Activated T-helper 1 cell treated with anti-CD3 and anti-CD28 coated beads, Interleukin-12 subunit alpha, Interleukin-12 subunit beta, Interleukin-2, Interleukin-4 antibody, amounts not matched to agents 30 ng/mL and 10 ng/mL and 1 ng/mL, durations not matched to agents 14 hours and 24 hours and 36 hours (primary cell): ENCODE results near the gene EDEM1. TPM values are rescaled to one million over a fixed set of nuclear protein-coding genes. Genes with fewer than 3 reads are reported as not detected.
A peak's percentile ranks its signal among the peaks of the same experiment; 100 is the strongest.

Experiments used
- DNase-seq: peaks from one replicate; pipeline ENCODE4 v3.0.0; 2021; ENCODE audit warnings: low spot score
- H3K27ac Mint-ChIP-seq: one replicate; pipeline ENCODE4 v1.8.0; 2021; ENCODE audit warnings: mild to moderate bottlenecking, mixed read lengths
- H3K27me3 Mint-ChIP-seq: one replicate; pipeline ENCODE4 v1.8.0; 2022; ENCODE audit warnings: mild to moderate bottlenecking, moderate library complexity, mixed read lengths; ENCODE audit not compliant: insufficient read depth
- H3K36me3 Mint-ChIP-seq: one replicate; pipeline ENCODE4 v1.8.0; 2021; ENCODE audit warnings: low read depth, mixed read lengths
- H3K4me1 Mint-ChIP-seq: one replicate; pipeline ENCODE4 v1.8.0; 2021; ENCODE audit warnings: low read depth, mixed read lengths
- H3K4me3 Mint-ChIP-seq: one replicate; pipeline ENCODE4 v1.8.0; 2021; ENCODE audit warnings: mild to moderate bottlenecking, moderate library complexity, mixed read lengths
- H3K9me3 Mint-ChIP-seq: one replicate; pipeline ENCODE4 v1.8.0; 2021; ENCODE audit warnings: mixed read lengths
- intact Hi-C: fragments of 100-400 bp; cut with micrococcal nuclease; formaldehyde crosslinking; loops from one replicate; pipeline ENCODE4 v1.15.1; 2024
- total RNA-seq: library from RNA; stranded (reverse); gene quantifications from 2 replicates; pipeline ENCODE4 v1.2.3, GENCODE V29; 2022

EDEM1 gene
- total RNA-seq, 1 donor from 2014 or later = 169 TPM

- Mint-ChIP-seq H3K9me3 (no peaks in the 10 kb centered on the region), H3K4me3 (peak overlapping the region; percentile 74), H3K27ac (peak overlapping the region; percentile 97), H3K27me3 (no peaks in the 10 kb centered on the region), H3K4me1 (peaks cover 86% of the 10 kb centered on the region), H3K36me3 (peaks cover 72% of the 10 kb centered on the region)
- DNase-seq = peak; percentile 54
- intact Hi-C loops = loop anchor here (1.0 to 5.0 kb wide), 6 partner anchors 173 to 390 kb away; partner anchors contain the start of gene BHLHE40
Observed at GRCh38 chr3:5194801-5195509, 7.4 kb downstream of the EDEM1 start.

- H3K4me3 Mint-ChIP-seq = peak overlapping the region; percentile 74
- H3K27ac Mint-ChIP-seq = peak overlapping the region; percentile 97
- no peak for DNase-seq
- peaks cover 86% of the 10 kb centered on the region for H3K4me1 Mint-ChIP-seq
- no peaks in the 10 kb centered on the region for H3K27me3 Mint-ChIP-seq
- no peaks in the 10 kb centered on the region for H3K9me3 Mint-ChIP-seq
- peaks cover 72% of the 10 kb centered on the region for H3K36me3 Mint-ChIP-seq
- intact Hi-C loops = loop anchor here (2.0 kb wide), 5 partner anchors 217 to 809 kb away; partner anchors contain the start of gene BHLHE40
Observed at GRCh38 chr3:5195605-5196004, 8.1 kb downstream of the EDEM1 start.

GRCh38 chr3:5197022-5197421 lies 9.5 kb downstream of the EDEM1 start:
- intact Hi-C loops = loop anchor here (1.0 to 2.0 kb wide), 7 partner anchors 9 to 810 kb away; partner anchors contain the start of gene ARL8B
- Mint-ChIP-seq H3K4me3 (peak overlapping the region; percentile 68), H3K4me1 (peaks cover 82% of the 10 kb centered on the region), H3K9me3 (no peaks in the 10 kb centered on the region), H3K27ac (peak overlapping the region; percentile 97), H3K27me3 (no peaks in the 10 kb centered on the region), H3K36me3 (peaks cover 72% of the 10 kb centered on the region)
- no peak for DNase-seq

- intact Hi-C loops = loop anchor here (1.0 to 2.0 kb wide), 7 partner anchors 9 to 811 kb away; partner anchors contain the start of gene ARL8B
- Mint-ChIP-seq H3K9me3 (no peaks in the 10 kb centered on the region), H3K4me3 (peak overlapping the region; percentile 68), H3K27me3 (no peaks in the 10 kb centered on the region), H3K27ac (peak overlapping the region; percentile 97), H3K36me3 (peaks cover 71% of the 10 kb centered on the region), H3K4me1 (peaks cover 79% of the 10 kb centered on the region)
- peak; percentile 45 for DNase-seq
Observed at GRCh38 chr3:5197470-5198312, 10.2 kb downstream of the EDEM1 start.

- H3K9me3 Mint-ChIP-seq = no peaks in the 10 kb centered on the region
- no peaks in the 10 kb centered on the region for H3K27me3 Mint-ChIP-seq
- H3K4me3 Mint-ChIP-seq = peak overlapping the region; percentile 60
- DNase-seq = no peak
- peaks cover 71% of the 10 kb centered on the region for H3K36me3 Mint-ChIP-seq
- peaks cover 73% of the 10 kb centered on the region for H3K4me1 Mint-ChIP-seq
- H3K27ac Mint-ChIP-seq = peak overlapping the region; percentile 97
- intact Hi-C loops = no loop called here
Observed at GRCh38 chr3:5198313-5198677, 10.8 kb downstream of the EDEM1 start.

DNA sequence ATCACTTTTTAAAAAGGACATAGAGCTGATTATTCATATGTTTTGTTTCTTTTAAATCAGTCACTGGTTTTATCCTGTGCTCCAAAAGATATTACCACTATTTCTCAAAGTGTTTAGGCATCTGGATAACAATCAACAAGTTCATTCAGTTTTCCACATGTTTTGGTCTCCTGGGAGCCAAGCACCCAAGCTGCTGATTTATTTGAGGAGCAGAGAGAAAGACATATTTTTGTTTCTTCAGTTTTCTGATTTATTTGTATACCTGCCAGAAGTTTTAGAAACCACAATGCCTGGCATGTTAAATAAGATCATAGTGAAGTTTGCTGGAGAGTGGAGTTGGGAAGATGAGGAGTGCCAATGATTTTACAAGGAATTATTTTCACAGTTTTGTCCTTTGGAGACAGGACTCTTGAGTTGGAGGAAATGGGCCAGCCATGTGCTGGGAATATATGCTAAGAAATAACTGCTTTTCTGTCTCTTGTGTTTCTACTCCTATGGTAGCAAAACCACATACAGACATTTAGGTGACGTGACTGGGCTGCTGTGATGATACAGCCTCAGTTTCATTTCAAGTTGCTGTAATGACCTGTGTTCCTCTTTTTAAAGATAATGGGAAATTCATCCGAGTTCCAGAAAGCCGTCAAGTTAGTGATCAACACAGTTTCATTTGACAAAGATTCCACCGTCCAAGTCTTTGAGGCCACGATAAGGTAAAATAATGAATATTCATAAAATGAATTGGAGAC lies 11.7 kb downstream of the EDEM1 start:
- Mint-ChIP-seq H3K4me3 (peak overlapping the region; percentile 35), H3K27me3 (no peaks in the 10 kb centered on the region), H3K9me3 (no peaks in the 10 kb centered on the region), H3K36me3 (peaks cover 69% of the 10 kb centered on the region), H3K27ac (peak overlapping the region; percentile 97), H3K4me1 (peaks cover 67% of the 10 kb centered on the region)
- intact Hi-C loops = no loop called here
- DNase-seq = no peak

GRCh38 chr3:5201536-5201935 lies 14.0 kb downstream of the EDEM1 start:
- Mint-ChIP-seq H3K27me3 (no peaks in the 10 kb centered on the region), H3K36me3 (peaks cover 66% of the 10 kb centered on the region), H3K4me1 (peaks cover 56% of the 10 kb centered on the region), H3K9me3 (no peaks in the 10 kb centered on the region), H3K4me3 (no peak overlapping the region), H3K27ac (no peak overlapping the region)
- intact Hi-C loops = no loop called here
- DNase-seq = no peak

DNA sequence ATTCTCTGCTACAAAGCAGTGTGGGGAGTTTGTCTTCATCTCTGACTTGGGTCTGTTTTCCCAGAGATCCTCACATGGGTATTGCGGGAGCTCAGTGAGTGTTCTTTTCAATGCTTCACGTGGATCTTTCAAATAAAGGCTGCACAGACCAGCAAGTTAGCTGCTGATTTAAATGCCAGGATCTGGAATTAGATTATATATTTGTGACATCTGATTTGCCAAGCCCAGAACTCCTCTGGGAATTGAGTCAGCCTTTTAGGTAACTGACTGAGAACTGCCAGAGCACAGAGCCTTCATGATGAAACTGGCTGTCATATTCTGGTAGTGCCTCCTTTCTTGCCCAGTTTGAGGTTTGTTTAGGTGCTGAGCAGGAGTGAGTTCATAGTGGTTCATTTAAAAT lies 14.7 kb downstream of the EDEM1 start:
- intact Hi-C loops = no loop called here
- no peak overlapping the region for H3K4me3 Mint-ChIP-seq
- H3K27ac Mint-ChIP-seq = peak overlapping the region; percentile 30
- peaks cover 49% of the 10 kb centered on the region for H3K4me1 Mint-ChIP-seq
- no peaks in the 10 kb centered on the region for H3K27me3 Mint-ChIP-seq
- DNase-seq = no peak
- H3K36me3 Mint-ChIP-seq = peaks cover 66% of the 10 kb centered on the region
- no peaks in the 10 kb centered on the region for H3K9me3 Mint-ChIP-seq

DNA sequence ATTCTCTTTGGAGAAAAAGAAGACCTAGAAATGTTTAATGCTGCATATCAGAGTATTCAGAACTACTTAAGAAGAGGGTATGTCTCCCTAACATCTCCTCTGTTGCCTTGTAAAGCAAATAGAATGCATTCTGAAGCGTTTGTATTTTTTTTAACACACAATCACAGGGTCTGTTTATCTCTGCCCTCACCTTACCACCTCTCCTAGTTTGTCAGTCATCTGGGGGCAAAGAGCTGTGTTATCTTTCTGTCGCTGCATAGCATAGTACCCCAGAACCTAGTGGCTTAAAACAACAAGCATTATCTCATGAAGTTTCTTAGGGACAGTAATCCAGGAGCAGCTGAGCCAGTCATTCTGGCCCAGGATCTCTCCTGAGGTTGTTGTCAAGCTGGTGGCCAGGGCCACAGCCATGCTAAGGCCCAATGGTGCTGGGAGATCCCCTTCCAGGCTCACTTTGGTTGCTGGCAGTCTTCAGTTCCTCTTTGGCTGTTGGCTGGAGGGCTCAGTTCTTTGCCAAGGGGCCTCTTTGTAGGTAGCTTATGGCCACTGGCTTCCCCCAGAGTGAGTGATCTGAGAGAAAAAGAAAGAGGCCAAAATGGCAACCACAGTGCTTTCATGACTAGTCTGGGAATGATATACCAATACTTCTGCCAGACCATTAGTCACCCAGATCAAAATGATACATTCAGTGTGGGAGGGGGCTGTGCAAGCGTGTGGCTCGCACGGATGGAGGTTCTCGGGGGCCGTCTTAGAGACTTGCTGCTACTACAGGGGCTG lies 17.8 kb downstream of the EDEM1 start:
- no peak overlapping the region for H3K4me3 Mint-ChIP-seq
- peaks cover 71% of the 10 kb centered on the region for H3K36me3 Mint-ChIP-seq
- no peaks in the 10 kb centered on the region for H3K9me3 Mint-ChIP-seq
- peak overlapping the region; percentile 61 for H3K27ac Mint-ChIP-seq
- no peak for DNase-seq
- intact Hi-C loops = no loop called here
- peaks cover 28% of the 10 kb centered on the region for H3K4me1 Mint-ChIP-seq
- H3K27me3 Mint-ChIP-seq = no peaks in the 10 kb centered on the region

- Mint-ChIP-seq H3K9me3 (no peaks in the 10 kb centered on the region), H3K27ac (no peak overlapping the region), H3K4me3 (no peak overlapping the region), H3K4me1 (peaks cover 7% of the 10 kb centered on the region), H3K36me3 (peaks cover 84% of the 10 kb centered on the region), H3K27me3 (no peaks in the 10 kb centered on the region)
- intact Hi-C loops = no loop called here
- no peak for DNase-seq
Observed at GRCh38 chr3:5210926-5211325, 23.4 kb downstream of the EDEM1 start.

DNA sequence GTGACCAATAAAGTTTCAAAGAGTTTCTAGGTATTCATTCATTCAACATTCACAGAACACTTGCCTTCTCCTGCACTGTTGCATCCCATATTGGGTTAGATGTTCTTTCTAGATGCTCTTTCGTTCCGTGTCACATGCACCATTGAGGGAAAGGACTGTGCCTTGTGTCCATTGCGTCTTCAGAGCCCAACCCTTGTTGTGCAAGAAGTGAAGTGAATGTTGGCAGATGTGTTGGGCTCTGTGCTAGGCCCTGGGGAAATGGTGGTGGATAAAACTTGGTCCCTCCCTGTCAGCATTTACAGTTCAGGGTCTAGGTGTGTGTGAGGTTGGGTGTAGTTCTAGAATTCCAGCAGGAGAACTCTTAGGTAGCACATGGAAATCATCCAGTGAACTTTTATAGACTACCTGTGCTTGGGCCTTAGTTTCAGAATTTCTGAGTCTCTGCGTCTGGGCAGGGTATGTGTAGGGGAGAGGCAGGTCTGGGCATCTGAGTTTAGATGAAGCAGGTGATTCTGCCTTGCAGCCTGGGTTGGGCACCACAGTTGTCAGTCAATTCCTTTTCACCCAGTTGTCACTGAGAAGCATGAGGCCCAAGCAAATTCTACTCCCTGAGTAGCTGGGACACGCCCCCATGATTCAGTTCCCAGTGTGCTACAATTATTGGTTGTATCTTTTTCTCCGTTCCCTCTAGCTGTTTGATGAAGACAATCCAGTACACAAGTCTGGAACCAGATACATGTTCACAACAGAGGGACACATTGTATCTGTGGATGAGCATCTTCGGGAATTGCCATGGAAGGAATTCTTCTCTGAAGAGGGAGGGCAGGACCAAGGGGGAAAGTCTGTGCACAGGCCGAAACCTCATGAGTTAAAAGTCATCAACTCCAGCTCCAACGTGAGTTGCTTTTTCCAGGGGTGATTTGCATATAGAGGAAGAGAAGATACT lies 25.4 kb downstream of the EDEM1 start:
- DNase-seq = no peak
- Mint-ChIP-seq H3K27ac (peak overlapping the region; percentile 62), H3K36me3 (peaks cover 81% of the 10 kb centered on the region), H3K4me1 (peaks cover 7% of the 10 kb centered on the region), H3K4me3 (no peak overlapping the region), H3K27me3 (no peaks in the 10 kb centered on the region), H3K9me3 (no peaks in the 10 kb centered on the region)
- intact Hi-C loops = no loop called here
